Vagina (tissue), 2 donors: Measurements from ENCODE around the gene COL25A1.

Source experiments
- POLR2A ChIP-seq, 2 donors: fragments of 450-650 bp; IDR thresholded peaks; one replicate each; pipeline ENCODE4 v1.6.1; 2017; ENCODE audit warnings: antibody characterized with exemption in 2 of 2, mild to moderate bottlenecking in 2 of 2, moderate library complexity in 2 of 2
- TF ChIP-seq, protein P1 (sequence below), 3 experiments: fragments of 450-650 bp in 2 of 3; fragments of 200-600 bp in 1 of 3; sonication (generic) in 1 of 3; IDR thresholded peaks; one replicate each; pipeline ENCODE4 v1.5.1; 2017 to 2019; ENCODE audit warnings: antibody characterized with exemption in 3 of 3, mild to moderate bottlenecking in 2 of 3, moderate library complexity in 2 of 3

GRCh38 chr4:109291707-109292238, 10.7 kb downstream of the COL25A1 start:
- TF ChIP-seq POLR2A (IDR thresholded peaks at IDR 0.05) = no peak
- TF ChIP-seq, protein P1, sequence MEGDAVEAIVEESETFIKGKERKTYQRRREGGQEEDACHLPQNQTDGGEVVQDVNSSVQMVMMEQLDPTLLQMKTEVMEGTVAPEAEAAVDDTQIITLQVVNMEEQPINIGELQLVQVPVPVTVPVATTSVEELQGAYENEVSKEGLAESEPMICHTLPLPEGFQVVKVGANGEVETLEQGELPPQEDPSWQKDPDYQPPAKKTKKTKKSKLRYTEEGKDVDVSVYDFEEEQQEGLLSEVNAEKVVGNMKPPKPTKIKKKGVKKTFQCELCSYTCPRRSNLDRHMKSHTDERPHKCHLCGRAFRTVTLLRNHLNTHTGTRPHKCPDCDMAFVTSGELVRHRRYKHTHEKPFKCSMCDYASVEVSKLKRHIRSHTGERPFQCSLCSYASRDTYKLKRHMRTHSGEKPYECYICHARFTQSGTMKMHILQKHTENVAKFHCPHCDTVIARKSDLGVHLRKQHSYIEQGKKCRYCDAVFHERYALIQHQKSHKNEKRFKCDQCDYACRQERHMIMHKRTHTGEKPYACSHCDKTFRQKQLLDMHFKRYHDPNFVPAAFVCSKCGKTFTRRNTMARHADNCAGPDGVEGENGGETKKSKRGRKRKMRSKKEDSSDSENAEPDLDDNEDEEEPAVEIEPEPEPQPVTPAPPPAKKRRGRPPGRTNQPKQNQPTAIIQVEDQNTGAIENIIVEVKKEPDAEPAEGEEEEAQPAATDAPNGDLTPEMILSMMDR (IDR thresholded peaks at IDR 0.05) = no peak
